Measurements from ENCODE around the gene GPHN.

The GPHN gene

GRCh38 chr14:67173719-67174118 lies 665.8 kb downstream of the GPHN start:
- DNase-seq = no peak

GRCh38 chr14:67186172-67186768 lies 678.3 kb downstream of the GPHN start:
- no peak for DNase-seq

- DNase-seq = no peak
These were observed 679.0 kb downstream of the GPHN start for GRCh38 chr14:67186789-67187584.

- no peak for DNase-seq
These were observed 679.9 kb downstream of the GPHN start for GRCh38 chr14:67187826-67188225.

GRCh38 chr14:67188326-67188725 lies 680.4 kb downstream of the GPHN start:
- no peak for DNase-seq

GRCh38 chr14:67191768-67192290 lies 683.9 kb downstream of the GPHN start:
- no peak for DNase-seq

- no peak for DNase-seq
These were observed 684.4 kb downstream of the GPHN start for GRCh38 chr14:67192366-67192765.

- DNase-seq = no peak
These were observed 687.3 kb downstream of the GPHN start for GRCh38 chr14:67195279-67195678.

GRCh38 chr14:67199016-67199415 lies 691.1 kb downstream of the GPHN start:
- no peak for DNase-seq

- no peak for DNase-seq
These were observed 699.9 kb downstream of the GPHN start for GRCh38 chr14:67207810-67208209.

GRCh38 chr14:67218126-67218525 lies 710.2 kb downstream of the GPHN start:
- DNase-seq = no peak

GRCh38 chr14:67221248-67221981 lies 713.5 kb downstream of the GPHN start:
- no peak for DNase-seq

- DNase-seq = no peak
These were observed 714.0 kb downstream of the GPHN start for GRCh38 chr14:67221982-67222328.

- no peak for DNase-seq
These were observed 717.6 kb downstream of the GPHN start for GRCh38 chr14:67225523-67225922.

- no peak for DNase-seq
These were observed 720.5 kb downstream of the GPHN start for GRCh38 chr14:67228325-67228984.
